ENCODE results near the gene ARF4. TPM values are rescaled to one million over a fixed set of nuclear protein-coding genes. Genes with fewer than 3 reads are reported as not detected.
A peak's percentile ranks its signal among the peaks of the same experiment; 100 is the strongest.
"Not testable (repeated sequence)": the region's sequence is repeated elsewhere in the genome, so short reads cannot be mapped to it uniquely, and the experiment has no call there.

Gene ARF4
- total RNA-seq = 100 to 1,000 TPM; 114 to 164 (median 115) TPM
- long read RNA-seq, donor 1, transcript ARF4-201 (6 exons, 1,660 nt) = major isoform, 55 of 59 reads
- long read RNA-seq, donor 1, partial matches to known transcripts = 1 of 59 reads
- long read RNA-seq, donor 1, other reads (novel, unspliced or antisense) = 3 of 59 reads
- long read RNA-seq, donor 2, transcript ARF4-201 (6 exons, 1,660 nt) = major isoform, 74 of 79 reads
- long read RNA-seq, donor 2, partial matches to known transcripts = 2 of 79 reads
- long read RNA-seq, donor 2, other reads (novel, unspliced or antisense) = 1 of 79 reads

- intact Hi-C loops (cut with DNase I, micrococcal nuclease) = loop anchor here in 1 of 2 donors (2.0 kb wide), 1 partner anchor 41 kb away; the partner anchor contains the start of gene PDE12
- Histone ChIP-seq H3K4me3 (peak within 1 kb of the TSS; percentile 86), H3K9me3 (no peaks in the 10 kb centered on the region), H3K36me3 (ENCODE audit: low read depth) (no peaks in the 10 kb centered on the region), H3K4me1 (ENCODE audit: low read depth) (peaks cover 39% of the 10 kb centered on the region)
- TF ChIP-seq CTCF (IDR thresholded peaks at IDR 0.05) = peak; percentile 20
- DNase-seq (peak; percentile 99 to 100 (median 100)), ATAC-seq (peak; percentile 92)
These were observed at the start of gene ARF4 for GRCh38 chr3:57597127-57597923. Gene ARF4 (minus strand): TSS chr3:57597344. CDS start chr3:57597140, 204 bp downstream.

- DNase-seq = no peak
- H3K36me3 ChIP-seq (ENCODE audit: low read depth) = no peaks in the 10 kb centered on the region
- TF ChIP-seq CTCF (IDR thresholded peaks at IDR 0.05) = no peak
These were observed 49.6 kb upstream of the ARF4 start for GRCh38 chr3:57646723-57647122.

GRCh38 chr3:57644740-57645139, 47.6 kb upstream of the ARF4 start:
- no peak for TF ChIP-seq CTCF (IDR thresholded peaks at IDR 0.05)

More at GRCh38 chr3:57646723-57647122, 49.6 kb upstream of the ARF4 start:
- no peak for ATAC-seq
- Histone ChIP-seq H3K4me1 (ENCODE audit: low read depth) (no peaks in the 10 kb centered on the region), H3K4me3 (no peak overlapping the region), H3K9me3 (peaks cover 6% of the 10 kb centered on the region)
- intact Hi-C loops (cut with DNase I, micrococcal nuclease) = no loop called here

GRCh38 chr3:57637391-57637790, 40.2 kb upstream of the ARF4 start:
- no peak for TF ChIP-seq CTCF (IDR thresholded peaks at IDR 0.05)
- Histone ChIP-seq H3K36me3 (ENCODE audit: low read depth) (no peaks in the 10 kb centered on the region), H3K4me1 (ENCODE audit: low read depth) (no peaks in the 10 kb centered on the region), H3K9me3 (no peaks in the 10 kb centered on the region), H3K4me3 (no peak overlapping the region)
- intact Hi-C loops (cut with DNase I, micrococcal nuclease) = no loop called here
- DNase-seq (no peak), ATAC-seq (no peak)

More at GRCh38 chr3:57644740-57645139, 47.6 kb upstream of the ARF4 start:
- no peaks in the 10 kb centered on the region for H3K36me3 ChIP-seq (ENCODE audit: low read depth)
- H3K4me1 ChIP-seq (ENCODE audit: low read depth) = no peaks in the 10 kb centered on the region
- H3K9me3 ChIP-seq = peaks cover 6% of the 10 kb centered on the region
- ATAC-seq (no peak), DNase-seq (no peak)
- no peak overlapping the region for H3K4me3 ChIP-seq
- intact Hi-C loops (cut with DNase I, micrococcal nuclease) = no loop called here

GRCh38 chr3:57634259-57634658, 37.1 kb upstream of the ARF4 start:
- intact Hi-C loops (cut with DNase I, micrococcal nuclease) = not testable (repeated sequence)

GRCh38 chr3:57627976-57628375, 30.8 kb upstream of the ARF4 start:
- no peak overlapping the region for H3K4me3 ChIP-seq

More at GRCh38 chr3:57634259-57634658, 37.1 kb upstream of the ARF4 start:
- not testable (repeated sequence) for ATAC-seq; DNase-seq; H3K36me3 ChIP-seq (ENCODE audit: low read depth); H3K4me3 ChIP-seq; H3K9me3 ChIP-seq; H3K4me1 ChIP-seq (ENCODE audit: low read depth)

More at GRCh38 chr3:57627976-57628375, 30.8 kb upstream of the ARF4 start:
- H3K36me3 ChIP-seq (ENCODE audit: low read depth) = no peaks in the 10 kb centered on the region
- ATAC-seq (no peak), DNase-seq (no peak)
- intact Hi-C loops (cut with DNase I, micrococcal nuclease) = no loop called here
- TF ChIP-seq CTCF (IDR thresholded peaks at IDR 0.05) = no peak
- H3K9me3 ChIP-seq = no peaks in the 10 kb centered on the region
- no peaks in the 10 kb centered on the region for H3K4me1 ChIP-seq (ENCODE audit: low read depth)

Data from mucosa of descending colon (tissue), 3 donors.